ENCODE data around the gene IL17B.

- TF ChIP-seq CTCF (IDR thresholded peaks at IDR 0.05; ENCODE audit: low read length) (no peak), EZH2 (IDR thresholded peaks at IDR 0.05; ENCODE audit: borderline replicate concordance, low read length) (no peak)
These were observed 26.9 kb downstream of the IL17B start for GRCh38 chr5:149352169-149352568.
